NOMO-1 treated with dmso at 0.1 percent for 144 hours (cell line): ENCODE data around the gene TRIO.

Experiments
- DNase-seq: peaks from one replicate; lab custom pipeline; 2025; ENCODE audit not compliant: unreplicated experiment; lab: John Stamatoyannopoulos, UW

The TRIO gene

DNA sequence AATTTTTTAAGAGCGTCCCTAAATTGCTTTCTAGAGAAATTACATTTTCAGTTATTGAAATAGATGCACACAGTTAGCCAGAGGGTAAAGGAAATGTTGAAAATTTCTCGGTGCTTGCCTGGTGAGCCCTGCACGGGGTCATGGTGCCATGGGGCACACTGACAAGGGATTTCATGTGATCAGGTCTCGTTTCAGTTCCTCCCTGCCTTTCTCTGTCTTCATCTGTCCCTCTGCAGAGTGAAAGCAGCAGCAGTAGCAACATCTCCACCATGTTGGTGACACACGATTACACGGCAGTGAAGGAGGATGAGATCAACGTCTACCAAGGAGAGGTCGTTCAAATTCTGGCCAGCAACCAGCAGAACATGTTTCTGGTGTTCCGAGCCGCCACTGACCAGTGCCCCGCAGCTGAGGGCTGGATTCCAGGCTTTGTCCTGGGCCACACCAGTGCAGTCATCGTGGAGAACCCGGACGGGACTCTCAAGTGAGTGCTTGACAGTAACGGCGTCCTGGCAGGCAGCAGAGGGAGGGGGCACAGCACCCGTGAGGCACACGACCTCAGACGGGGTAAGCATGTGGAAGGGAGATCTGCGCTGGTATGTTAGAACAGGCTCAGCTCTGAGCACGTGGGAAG is 349.3 kb downstream of the TRIO start:
- peak; percentile 31 for DNase-seq

- no peak for DNase-seq
Observed at GRCh38 chr5:14495301-14495700, 352.2 kb downstream of the TRIO start.

DNA sequence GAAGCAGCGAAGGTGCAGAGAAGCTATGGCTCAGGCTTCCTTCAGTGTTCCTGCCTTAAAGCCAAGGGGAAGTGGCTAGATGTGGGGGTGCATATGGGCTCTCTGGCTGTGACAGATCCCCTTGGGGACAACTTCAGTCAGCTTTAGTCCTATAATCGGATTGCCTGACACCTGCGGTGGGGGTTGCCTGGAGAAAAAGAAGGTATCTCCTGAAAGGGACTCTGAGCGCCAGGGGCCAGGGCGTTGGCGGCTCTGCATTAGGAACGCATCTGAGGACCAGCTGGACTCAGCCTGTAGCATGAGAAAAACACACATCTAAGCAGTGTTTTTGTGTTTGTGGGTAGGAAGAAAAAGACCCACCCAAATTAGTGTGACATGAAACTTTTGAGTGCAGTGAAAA is 354.2 kb downstream of the TRIO start:
- DNase-seq = no peak

DNA sequence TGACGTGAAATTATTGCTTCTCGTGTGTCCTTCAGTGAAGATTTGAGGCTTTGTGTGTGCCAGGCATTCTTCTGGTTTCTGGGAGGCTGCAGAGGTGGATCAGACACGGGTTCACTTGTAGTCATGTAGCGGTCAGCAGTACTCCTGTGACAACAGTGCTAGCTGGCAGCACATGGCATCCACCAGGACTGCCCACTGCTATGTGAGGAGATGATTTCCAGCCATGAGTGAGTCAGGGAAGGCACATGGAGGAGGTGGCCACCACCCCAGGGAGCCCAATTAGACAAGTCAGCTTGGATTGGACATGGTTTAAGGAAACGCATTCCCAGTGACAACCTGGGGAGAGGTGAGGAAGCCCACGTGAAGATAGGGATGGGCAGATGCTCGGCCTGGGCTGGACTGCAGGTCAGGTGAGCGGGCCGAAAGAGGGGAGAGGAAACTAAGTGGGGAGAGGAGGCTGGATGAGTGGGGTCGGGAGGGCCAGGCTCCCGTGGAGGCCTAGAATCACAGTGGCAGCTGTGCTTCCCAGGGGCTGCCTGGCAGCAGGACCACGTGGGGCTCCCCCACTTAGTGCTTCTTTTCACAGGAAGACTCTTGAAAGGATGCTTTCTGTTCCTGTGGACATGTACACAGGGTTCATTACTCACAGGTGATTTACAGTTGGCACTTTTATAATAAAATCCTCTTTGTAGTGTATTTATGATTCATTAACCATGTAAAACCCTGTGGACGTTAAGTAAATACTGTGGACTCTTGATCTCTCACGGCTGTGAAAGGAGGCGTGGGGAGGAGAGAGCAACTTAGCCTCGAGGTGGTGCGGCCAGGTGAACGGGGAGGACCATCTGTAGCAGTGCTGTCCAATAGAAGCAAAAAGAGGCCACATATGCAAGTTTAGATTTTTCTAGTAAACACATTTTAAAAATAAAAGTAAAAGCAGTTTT is 358.5 kb downstream of the TRIO start:
- DNase-seq = no peak

GRCh38 chr5:14502294-14502690 is 359.1 kb downstream of the TRIO start:
- DNase-seq = no peak

DNA sequence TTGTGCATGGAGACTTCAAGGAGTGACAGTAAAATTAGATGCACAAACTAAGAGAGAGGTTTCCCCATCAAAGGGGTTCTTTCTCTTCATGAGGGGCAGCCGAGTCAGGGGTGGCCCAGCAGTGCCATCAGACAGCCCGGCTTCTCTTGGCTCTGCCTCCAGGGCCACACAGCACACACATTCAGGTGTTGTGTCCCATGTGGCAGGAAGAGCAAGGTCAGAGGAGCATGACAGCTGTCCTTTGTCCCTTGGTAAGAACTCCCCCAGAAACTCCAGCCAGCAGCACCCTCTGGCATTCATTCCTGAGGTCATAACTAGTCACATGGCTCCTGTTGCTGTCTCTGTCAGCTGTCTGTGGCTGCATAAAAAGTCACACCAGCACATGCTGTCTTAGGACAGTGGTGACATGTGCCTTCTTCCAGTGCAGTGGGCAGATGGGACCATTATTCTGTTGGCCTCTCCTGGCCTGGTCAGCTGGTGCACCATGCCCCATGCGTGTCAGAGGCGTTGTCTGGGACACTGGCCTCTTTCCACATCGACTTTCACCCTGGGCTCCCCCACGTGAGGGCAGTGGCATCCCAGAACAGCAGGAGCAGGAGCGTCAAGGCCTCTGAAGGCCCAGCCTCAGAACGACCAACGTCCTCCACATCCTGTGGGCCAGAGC is 360.0 kb downstream of the TRIO start:
- no peak for DNase-seq

- no peak for DNase-seq
Observed at GRCh38 chr5:14503681-14504331, 360.7 kb downstream of the TRIO start.

DNA sequence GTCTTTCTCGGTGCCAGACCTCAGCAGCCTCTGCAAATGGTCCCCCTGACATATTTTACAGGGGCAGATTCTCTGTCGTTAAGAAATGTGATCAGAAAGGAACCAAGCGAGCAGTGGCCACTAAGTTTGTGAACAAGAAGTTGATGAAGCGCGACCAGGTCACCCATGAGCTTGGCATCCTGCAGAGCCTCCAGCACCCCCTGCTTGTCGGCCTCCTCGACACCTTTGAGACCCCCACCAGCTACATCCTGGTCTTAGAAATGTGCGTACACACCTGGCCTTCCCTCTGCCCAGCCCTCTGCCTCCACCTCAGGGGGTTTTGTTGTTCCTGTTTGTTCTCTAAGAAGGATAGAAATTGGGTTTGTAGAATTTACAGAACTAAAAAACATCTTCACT is 361.2 kb downstream of the TRIO start:
- DNase-seq = no peak

DNA sequence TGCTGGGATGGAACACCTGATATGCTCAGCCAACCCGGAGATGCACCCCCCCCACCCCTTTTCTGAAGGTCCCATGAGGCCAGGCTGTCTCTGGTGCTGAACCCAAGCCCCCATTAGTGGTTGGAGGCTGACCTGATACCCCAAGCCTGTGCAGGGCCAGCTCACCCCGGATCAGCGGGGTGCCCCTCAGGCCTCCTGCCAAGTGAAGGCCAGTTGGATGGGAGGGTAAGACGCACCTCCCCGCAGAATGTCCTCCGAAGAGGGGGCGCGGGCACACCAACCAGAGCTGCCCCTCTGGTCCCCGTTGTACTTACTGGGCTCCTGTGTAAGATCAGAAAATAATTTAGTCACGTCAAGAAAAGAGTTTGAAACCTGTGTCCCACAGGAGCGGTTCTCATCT is 361.7 kb downstream of the TRIO start:
- DNase-seq = no peak

- DNase-seq = no peak
Observed at GRCh38 chr5:14505310-14506139, 362.4 kb downstream of the TRIO start.

DNA sequence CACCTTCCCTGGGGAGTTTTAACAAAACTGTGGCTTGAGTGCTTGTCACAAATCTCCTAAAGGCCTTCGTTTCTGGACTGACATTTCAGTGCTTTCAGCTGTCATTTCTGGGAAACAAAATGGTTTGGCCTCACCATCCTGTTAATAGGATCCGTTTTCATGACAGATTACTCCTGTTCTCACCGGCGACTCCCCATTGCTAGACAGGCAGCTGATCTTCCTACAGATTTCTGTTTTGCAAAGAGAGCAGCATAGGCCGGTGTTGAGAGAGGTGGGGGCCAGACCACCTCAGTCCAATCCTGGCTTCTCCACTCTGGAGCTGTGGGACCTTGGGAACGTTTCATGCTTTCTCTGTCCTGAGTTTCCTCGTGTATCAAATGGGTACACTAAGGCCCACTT is 363.0 kb downstream of the TRIO start:
- DNase-seq = no peak

DNA sequence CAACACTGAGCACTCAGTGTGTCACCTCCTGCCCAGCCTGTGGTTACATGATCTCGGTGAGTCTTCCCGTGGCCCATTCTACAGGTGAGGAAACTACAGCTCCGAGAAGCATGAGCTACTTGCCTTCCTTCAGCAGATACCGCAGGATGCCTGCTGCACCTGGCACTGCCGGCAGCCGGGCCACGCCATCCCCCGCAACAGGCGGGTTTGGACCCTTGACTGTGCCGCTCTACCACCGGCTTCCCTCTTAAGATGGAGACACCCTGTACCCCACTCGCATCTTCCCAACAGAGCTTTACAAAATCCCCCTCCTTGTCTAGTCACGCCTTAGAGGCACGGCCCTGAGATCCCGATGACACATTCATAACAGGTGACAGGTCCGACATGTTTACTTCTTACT is 363.5 kb downstream of the TRIO start:
- no peak for DNase-seq

DNA sequence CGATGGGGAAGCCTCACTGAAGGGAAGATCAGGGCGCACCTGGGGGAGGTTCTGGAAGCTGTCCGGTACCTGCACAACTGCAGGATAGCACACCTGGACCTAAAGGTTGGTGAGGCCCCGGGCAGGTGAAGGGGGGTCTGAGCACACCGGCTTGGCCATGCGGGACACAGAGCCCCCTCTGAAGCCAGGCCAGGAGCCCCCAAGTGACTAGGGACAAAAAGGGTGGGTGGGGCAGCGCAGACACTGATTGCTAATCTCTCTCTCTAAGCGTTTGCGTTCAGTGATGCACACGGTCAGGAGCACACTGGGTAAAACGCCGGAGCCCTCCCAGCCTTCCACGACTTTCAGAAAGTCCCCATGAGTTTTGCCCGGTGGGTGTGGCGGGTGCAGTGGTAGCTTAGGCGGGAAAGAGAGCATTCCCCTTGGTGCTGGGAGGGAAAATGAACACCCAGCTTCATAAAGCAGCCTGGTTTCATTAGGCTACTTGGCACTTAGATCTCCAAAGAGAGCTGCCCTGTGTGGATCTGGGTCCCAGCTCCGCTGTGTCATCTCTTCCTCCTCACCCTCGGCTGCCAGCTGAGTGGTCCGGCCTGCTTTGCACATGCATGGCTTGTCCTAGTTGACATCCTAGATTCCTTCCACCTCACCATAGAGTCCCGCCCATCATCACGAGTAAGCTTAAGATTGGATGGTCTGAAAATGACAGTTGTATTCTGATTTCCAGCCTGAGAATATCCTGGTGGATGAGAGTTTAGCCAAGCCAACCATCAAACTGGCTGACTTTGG is 364.2 kb downstream of the TRIO start:
- no peak for DNase-seq

GRCh38 chr5:14508046-14508445 is 364.9 kb downstream of the TRIO start:
- no peak for DNase-seq

DNA sequence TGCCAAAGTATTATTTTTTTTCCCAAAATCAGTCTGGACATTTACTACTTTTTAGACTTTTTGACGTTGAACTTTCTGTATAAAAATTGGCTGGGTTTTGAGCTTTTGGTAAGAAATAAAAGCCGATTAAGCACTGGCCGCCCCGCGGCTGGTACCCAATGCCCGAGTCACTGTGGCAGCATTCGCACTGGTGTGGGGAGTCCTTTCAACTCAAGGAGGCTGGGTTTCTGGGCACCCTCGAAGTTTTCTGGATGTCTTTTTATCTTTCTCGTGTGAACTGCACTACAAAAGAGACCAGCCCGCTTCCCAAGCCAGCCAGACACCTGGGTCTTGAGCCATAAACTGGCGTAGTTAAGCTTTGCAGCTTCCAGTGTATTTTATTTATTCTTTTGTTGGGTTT is 366.4 kb downstream of the TRIO start:
- no peak for DNase-seq

GRCh38 chr5:14510156-14510734 is 367.1 kb downstream of the TRIO start:
- DNase-seq = no peak

GRCh38 chr5:14510880-14511279 is 367.7 kb downstream of the TRIO start:
- no peak for DNase-seq

GRCh38 chr5:14512574-14512973 is 369.4 kb downstream of the TRIO start:
- no peak for DNase-seq

- DNase-seq = no peak
Observed at GRCh38 chr5:14513266-14513665, 370.1 kb downstream of the TRIO start.
